GM19468 (cell line): ENCODE measurements around the gene TPRG1L.

Experiments used
- ATAC-seq: cut with Tn5 transposase; IDR thresholded peaks from one replicate; pipeline ENCODE4 v1.9.1; 2021; ENCODE audit warnings: mild to moderate bottlenecking, moderate library complexity, moderate number of reproducible peaks; ENCODE audit not compliant: unreplicated experiment; ENCODE audit errors: extremely low read depth

Gene TPRG1L

DNA sequence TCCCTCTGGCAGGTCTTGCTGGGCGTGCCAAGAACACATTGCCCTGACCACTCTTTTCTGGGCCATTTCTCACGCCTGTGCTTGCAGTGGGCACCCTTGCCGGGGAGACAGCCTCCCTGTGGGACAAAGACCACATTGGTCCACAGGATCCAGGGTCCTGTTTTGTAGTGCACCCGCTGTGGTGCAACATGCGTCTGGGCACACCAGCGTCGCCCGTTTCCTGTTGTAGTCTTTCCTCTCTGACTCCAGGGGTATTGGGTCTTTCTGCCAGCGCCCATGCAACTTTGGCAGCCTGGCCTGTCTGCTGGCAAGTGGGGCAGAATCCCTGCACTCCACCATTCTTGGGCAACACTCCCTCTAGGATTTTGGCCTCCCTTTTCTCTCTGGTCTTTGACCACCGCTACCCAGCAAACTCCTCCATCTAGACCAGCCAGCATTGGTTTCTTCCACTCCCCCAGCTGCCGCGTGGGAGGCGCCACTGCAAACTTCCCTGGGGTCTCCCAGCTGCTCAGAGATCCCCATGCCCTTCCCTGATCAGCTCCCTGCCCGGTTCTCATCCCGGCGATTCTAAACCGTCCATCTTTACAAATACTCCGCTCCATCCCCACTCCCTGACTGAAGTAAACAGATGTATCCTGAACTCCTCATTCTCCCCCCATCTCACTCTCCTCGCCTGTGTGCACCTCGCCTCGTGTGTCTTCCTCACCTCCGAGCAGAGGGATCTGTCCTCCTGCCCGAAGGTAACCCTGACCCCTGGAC lies 1.2 kb upstream of the TPRG1L start:
- no peak for ATAC-seq

DNA sequence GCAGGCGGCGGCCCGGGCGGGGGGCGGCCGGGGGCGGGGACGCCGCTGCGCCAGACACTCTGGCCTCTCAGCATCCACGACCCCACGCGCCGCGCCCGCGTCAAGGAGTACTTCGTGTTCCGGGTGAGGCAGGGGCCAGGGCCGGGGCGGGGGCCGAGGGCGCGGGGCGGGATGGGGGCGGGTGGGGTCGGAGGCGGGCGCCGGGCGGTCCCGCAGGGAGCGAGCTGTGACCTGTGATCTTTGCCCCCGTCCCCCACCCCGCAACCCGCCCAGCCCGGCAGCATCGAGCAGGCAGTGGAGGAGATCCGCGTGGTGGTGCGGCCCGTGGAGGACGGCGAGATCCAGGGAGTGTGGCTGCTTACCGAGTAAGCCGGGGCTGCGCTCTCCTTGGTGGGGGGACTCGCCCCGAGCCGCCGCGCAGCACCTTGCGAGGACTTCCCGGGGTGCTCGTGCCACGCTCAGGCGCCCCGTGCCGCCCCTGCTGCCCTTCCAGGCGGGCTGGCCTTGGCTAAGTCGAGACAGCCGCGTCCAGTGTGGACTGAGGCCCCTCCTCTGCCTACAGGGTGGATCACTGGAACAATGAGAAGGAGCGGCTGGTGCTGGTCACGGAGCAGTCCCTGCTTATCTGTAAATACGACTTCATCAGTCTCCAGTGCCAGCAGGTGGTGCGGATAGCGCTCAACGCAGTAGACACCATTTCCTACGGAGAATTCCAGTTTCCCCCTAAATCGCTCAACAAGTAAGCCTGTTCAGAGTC lies 514 bp downstream of the TPRG1L start:
- no peak for ATAC-seq

DNA sequence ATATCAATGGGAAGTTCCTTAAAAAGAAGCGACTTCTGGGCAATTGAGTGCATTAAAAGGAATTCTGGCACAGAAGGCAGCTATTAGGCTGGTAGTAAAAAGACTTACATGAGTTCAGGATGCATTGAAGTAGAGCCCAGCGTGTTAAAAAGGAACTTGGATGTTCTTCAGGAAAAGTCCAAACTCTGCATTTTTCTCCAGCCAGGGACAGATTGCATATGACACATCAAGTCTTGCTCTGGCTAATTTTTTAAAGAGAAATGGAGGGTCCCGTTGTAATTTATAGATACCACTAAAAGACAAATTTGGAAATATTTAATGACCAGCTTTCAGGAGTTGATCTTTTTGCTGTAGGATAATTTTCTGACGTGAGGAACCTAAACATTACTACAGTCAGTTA lies 1.2 kb downstream of the TPRG1L start:
- no peak for ATAC-seq

DNA sequence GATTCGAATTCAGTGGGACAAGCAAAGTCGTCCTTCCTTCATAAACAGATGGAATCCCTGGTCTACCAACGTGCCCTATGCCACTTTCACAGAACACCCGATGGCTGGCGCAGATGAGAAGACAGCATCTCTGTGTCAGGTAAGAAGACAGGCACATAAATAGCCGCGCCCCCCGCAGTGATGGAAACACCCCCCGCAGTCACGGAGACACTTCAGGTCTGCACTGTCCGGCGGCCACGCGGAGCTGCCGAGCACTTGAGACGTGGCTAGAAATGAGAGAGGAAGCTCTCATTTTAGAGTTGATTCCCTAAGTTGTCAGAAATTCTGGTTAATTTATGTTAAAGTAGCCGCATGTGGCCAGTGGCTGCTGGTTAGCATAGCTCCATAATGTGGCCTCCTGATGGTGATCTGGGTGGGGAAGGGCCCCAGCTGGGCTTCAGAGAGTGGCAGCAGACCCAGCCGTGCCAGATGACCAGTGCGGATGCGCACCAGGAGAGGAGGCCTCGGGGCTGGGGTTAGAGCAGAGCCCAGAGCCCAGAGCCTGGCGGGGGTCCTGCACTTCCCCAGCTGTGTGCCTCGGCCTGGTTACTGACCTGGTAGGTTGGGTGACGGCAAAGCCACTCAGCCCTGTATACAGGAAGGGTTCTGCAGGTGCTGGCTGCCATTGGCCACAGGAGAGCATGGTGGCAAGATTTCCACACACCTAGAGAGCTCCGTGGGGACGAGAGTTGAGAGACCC lies 2.9 kb downstream of the TPRG1L start:
- ATAC-seq, result no peak

DNA sequence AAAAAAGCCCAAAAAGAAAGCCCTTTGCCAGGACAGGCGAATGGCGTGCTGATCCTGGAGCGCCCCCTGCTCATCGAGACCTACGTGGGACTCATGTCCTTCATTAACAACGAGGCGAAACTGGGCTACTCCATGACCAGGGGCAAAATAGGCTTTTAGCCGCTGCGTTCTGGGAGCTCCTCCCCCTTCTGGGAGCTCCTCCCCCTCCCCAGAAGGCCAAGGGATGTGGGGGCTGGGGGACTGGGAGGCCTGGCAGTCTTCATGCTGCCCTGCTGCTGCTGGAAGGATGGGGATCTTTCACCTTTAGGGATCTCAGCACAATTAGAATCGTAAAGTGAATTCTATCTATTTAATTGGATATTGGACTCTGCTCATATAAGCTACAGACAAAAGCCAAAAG lies 3.6 kb downstream of the TPRG1L start:
- no peak for ATAC-seq

DNA sequence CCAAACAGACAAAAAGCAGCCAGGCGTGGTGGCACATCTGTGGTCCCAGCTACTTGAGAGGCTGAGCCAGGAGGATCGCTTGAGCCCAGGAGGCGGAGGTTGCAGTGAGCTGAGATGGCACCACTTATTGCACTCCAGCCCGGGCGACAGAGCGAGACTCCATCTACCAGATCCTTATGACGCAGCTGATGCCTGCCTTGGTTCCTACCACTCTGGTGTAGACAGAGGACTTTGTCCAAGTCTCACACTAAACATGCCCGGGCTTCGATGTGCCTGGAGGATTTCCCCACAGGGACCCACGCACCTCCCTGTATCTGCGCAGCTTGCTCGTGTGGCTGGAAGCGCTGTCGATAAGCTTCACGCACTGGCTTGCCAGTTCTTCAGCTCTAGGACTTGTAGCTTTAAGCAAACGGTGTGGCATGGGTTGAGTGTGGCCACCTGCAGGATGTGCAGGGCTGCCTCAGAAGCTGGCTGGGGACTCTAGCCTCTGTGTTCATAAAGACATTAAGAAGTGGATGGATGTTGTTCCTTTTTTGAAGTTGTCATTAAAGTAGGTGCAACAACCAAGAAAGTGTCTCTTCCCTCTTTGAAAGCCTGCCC lies 4.8 kb downstream of the TPRG1L start:
- no peak for ATAC-seq

DNA sequence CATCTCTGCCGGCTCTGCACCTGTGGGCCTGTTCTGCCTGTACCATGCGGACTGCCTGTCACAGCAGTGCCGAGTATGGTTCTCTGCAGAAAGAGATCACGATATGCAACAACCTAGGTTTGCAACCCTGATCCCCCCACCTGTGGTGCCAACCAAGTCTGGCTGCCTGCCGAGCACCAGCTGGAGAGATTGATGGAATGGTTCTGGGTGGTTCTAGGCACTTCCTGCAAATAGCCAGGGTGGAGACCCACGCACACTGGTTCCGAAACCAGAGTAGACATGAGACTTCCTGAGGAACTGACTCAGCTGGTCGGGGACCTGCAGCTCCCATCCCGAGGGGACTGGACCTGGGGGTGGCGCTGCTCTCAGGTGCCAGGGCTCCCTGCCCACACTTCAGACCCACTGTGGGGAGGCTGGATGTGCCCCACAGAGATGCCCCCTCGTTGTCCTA lies 5.4 kb downstream of the TPRG1L start:
- no peak for ATAC-seq

DNA sequence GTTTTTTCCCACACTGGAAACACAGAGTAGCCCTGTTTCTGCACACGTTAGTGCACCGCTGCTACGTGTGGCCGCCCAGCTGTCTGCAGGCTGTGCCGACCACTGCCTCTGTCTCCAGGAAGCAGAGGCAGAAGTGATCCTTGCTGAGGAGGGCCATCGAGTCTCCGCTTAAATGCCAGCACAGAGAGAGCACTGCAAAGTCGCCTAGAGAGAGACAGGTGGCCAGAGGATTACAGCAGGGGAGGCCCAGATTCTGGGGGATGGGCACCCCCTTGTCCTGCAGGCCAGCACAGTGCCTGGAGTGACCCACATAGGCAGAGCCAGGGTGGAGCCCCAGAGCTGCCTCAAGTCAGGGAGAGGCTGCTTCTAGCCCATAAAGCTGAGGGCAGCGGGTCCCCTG lies 6.1 kb downstream of the TPRG1L start:
- ATAC-seq, result no peak

DNA sequence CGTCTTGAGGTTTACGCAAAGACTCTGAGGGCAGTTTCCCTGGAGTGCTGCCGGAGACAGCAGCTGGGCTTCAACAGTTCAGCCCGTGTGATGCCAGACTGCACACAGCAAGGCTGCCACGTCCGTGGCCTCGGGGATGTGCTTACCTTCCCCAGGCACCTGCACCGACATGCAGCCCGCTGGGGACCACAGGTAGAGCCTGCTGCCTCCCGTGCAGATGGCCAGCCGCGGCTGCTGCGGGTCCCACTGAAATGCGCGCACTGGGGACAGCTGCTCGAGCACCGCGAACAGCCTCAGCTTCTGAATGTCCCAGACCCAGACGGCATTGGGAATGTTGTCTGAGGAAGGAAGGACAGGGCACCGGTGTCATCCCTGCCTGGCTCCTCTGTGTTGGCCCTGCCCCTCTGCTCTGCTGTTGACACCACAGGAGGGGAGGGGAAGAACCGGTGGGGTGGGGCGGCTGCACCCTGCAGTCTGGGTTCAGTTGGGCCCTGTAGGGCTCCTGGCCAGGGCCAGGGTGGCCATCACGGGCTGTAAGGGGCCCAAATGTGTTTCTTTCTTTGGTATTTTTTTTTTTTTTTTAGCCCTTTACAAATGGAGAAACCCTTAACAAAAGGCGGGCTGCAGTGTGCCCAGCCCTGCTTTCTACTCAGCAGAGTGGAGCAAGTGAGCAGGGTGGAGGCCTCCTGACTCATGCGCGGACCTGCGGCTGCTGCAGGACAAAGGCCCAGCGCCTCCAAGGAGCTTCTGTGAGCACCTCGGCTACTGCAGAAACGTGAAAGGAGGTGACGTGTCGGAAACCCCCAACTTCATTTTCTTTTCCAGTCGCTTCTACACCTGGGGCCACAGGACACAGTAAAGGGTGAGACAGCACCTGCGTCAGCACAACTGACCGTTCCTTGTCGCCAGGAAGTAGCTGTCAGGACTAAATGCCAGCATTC lies 6.8 kb downstream of the TPRG1L start:
- no peak for ATAC-seq

DNA sequence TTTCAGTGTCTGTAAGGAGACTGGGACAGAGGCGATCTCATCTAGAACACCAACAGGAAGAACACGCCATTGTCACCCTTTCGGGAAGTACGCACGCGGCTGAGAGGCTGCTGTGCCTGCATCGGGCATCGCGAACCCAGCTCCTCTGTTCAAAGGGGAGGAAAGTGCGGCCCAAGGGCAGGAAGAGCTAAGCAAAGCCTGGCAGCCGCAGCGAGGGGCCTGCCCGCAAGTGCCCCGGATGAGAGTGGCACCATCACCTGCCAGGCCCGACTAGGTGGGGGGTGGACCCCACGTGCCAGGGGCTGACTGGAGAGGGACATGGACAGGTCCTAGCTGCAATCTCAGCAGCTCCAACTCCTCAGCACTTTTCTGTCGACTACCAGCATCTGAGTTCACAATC lies 7.5 kb downstream of the TPRG1L start:
- ATAC-seq, result no peak

DNA sequence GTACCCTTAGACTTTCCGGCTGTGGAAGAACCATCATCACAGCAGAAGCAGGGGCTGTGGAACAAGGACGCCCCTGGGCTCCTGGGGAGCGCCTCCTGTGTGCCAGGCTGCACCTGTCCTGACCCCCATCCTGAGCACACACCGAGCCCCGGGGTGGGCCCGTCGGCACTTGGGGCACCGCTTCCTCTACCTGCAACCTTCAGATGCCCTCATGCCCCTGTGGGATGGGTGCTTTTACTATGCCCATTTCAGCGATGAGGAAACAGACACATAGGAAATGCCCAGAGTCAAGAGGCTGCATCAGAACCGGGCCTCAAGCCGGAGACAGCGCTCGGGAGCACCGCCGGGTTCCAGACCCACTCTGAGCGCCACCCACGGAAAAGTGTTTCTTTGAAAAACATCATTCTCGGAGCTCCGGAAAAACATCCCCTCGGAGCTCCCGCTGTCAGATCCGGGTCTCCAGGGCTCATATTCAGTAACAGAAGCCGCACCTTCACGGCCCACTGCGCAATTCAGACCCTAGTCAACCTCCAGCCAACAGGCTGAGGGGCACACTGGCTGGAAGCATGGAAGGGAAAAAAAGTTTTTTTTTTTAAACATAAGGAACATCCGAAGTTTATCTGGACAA lies 8.0 kb downstream of the TPRG1L start:
- ATAC-seq, result no peak

DNA sequence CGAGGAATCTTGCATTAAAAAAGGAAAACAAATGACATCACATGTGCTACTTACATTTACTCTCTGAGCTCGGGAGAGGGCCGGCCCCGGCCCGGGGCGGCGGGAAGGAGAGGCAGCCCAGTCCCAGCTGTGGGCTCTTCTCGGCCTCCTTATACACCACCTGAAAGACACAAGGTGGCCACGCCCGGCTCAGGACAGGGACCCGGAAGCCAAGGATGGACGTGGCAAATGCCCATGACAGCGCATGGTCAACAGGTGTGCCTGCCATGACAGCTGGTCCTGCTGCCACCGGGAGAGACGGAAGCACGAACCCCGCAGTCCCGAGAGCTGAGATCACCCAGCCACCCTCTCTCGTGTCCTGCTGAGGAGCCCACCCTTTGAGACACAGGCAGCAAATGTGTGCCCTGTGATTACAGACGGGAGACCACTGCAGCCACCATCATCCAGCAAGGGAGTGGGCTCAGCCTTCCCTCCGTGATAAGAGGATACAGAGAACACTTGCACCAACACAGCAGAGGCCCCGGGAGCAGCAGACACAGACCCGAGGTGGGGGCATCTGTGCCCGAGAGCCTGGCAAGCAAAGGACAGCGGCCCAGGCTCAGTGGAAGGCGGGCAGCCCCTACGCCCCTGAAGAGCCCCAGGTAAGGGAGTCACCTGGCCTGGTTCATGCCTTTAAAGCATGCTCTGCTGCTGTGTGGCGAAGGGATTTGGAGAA lies 8.7 kb downstream of the TPRG1L start:
- ATAC-seq, result no peak

DNA sequence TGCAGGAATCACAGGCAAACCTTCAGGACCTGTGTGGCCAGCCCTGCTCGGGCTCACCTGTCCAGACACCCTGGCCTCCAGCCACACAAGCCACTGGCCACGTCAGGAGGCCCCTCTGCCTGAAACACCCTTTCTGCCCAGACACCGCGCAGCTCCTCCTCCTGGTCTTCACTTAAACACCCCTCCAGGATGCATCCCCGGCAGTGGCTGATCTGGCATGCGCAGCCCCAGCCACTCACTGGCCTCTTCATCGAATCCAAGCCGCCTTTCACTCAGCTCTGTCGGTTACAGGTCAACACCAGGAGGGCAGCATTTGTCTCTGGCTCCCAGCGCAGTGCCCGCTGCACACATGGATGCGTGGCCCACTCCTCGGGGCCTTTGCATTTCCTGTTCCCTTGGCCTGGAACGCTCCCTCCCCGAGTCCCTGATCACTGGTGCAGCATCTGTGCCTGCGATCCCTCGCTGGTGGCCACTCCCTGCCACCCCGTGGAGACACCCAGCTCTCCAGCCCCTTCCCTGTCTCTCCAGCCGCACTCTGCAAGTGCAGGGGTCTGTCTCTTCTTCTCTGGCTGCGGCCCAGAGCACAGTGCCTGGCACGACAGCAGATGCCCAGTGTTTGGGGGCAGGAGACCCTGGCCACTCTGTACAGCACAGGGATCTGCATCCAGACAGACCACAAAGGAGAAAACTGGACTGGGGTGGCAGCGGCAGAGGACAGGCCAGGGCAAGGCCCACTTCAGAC lies 9.4 kb downstream of the TPRG1L start:
- ATAC-seq, result no peak

DNA sequence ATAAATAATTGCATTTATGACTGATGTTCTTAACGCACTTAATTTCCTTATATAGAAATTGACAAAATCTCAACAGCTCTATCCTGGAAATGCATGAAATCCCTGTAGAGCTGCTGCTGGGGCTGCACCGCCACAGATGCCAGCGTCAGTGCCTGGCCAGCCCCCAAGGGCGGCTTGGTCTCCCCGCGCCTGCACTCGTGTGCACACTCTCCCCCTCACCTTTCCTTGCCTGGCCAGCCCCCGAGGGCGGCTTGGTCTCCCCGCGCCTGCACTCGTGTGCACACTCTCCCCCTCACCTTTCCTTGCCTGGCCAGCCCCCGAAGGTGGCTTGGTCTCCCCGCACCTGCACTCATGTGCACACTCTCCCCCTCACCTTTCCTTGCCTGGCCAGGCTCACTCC lies 11.3 kb downstream of the TPRG1L start:
- no peak for ATAC-seq

DNA sequence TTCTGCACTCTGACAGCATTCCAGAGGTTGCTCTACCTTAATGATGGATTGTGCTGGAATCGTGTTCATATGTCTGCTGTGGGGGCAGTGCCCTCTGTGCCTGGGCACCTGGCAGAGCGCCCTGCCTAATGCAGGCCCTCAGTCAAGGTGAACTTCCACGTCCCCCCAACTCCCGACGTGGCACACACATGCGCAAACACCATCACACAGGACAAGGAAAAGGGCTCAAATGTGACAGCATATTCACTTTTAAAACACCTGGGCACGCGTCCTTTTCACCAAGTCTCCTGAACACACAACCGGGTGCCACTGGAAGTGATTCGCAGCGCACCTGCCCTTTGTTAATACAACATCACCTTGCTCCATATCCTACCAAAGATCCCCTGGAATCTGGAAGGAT lies 11.7 kb downstream of the TPRG1L start:
- ATAC-seq, result no peak

DNA sequence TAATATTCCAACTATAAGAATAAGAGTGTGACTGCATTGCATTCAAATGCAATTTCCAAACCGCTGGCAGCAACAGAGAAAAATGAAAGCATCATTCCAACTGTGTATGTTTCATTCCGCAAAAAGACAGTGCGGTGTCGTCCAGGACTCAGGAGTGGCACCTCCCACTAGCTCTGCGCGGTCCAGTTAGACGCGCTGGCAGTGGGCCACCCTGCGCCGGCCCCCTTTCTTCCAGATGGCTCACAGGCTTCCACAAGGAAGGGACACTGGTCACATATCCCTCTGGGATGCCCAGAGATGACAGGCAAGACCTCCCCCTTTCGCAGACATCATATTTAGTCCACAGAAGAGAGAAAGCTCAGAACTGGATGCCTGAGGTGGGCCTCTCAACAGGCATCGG lies 13.2 kb downstream of the TPRG1L start:
- ATAC-seq, result no peak

DNA sequence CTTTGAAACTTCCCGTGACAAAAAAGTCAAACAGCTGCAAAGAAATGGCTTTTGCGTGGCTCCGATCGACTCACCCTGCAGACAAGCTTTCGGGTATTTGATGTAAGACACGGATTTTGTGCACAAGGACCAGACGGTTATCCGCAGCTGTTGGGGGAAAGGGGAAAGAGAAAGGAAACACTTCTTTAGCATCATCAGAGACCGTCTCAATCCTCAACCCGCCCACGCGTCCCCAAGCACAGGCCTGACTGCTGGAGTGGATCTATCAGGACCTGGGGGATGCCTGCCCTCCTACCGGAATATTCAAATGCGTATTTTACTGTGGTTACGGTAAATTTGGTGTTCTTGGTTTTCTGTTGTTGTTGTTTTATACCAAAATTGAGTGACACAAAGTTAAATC lies 13.9 kb downstream of the TPRG1L start:
- ATAC-seq, result no peak

DNA sequence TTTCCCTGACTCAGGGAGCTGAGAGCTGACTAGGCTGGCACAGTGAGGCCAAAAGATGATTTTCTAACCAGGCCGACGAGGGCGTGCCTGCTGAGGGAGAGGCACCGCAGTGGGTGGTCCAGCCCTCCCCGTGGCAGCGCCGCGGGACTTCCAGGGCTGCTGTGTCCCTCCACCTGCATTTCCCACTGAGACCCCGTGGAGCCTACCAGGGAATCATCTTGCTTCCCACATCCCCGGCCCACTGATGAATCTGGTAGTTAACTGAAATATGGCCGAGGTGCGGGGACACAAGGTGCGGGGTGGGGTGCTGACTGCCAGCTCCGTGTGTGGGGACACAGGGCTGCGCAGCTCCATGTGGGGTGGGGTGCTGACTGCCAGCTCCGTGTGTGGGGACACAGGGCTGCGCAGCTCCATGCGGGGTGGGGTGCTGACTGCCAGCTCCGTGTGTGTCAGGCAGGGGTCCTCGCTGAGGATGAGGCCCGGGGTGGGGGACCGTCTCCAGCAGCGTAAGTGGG lies 14.6 kb downstream of the TPRG1L start:
- no peak for ATAC-seq
